Measurements from ENCODE around the gene GPBP1L1.

The GPBP1L1 gene

GRCh38 chr1:45674478-45674877 is 11.9 kb downstream of the GPBP1L1 start:
- TF ChIP-seq CTCF (IDR thresholded peaks at IDR 0.05; ENCODE audit: low read depth, low read length, missing control alignments): no peak
- Histone ChIP-seq H3K27me3 (replicated peaks) (no peaks in the 10 kb centered on the region), H3K36me3 (replicated peaks) (peaks cover 3% of the 10 kb centered on the region), H3K4me3 (ENCODE audit: low read depth, low read length) (no peak overlapping the region), H3K27ac (no peak overlapping the region)
- in situ Hi-C loops (cut with HindIII; ENCODE audit: low pct_ligation_motif_present, low sequenced_read_pairs): no loop called here
- no peak for DNase-seq

GRCh38 chr1:45673956-45674355 is 12.4 kb downstream of the GPBP1L1 start:
- no peak overlapping the region for H3K27ac ChIP-seq
- no peak overlapping the region for H3K4me3 ChIP-seq (ENCODE audit: low read depth, low read length)
- in situ Hi-C loops (cut with HindIII; ENCODE audit: low pct_ligation_motif_present, low sequenced_read_pairs): no loop called here
- no peak for DNase-seq
- H3K27me3 ChIP-seq (replicated peaks): no peaks in the 10 kb centered on the region
- peaks cover 3% of the 10 kb centered on the region for H3K36me3 ChIP-seq (replicated peaks)
- no peak for TF ChIP-seq CTCF (IDR thresholded peaks at IDR 0.05; ENCODE audit: low read depth, low read length, missing control alignments)

- no peak for DNase-seq
- in situ Hi-C loops (cut with HindIII; ENCODE audit: low pct_ligation_motif_present, low sequenced_read_pairs): no loop called here
- H3K4me3 ChIP-seq (ENCODE audit: low read depth, low read length): no peak overlapping the region
- no peak for TF ChIP-seq CTCF (IDR thresholded peaks at IDR 0.05; ENCODE audit: low read depth, low read length, missing control alignments)
- H3K27me3 ChIP-seq (replicated peaks): no peaks in the 10 kb centered on the region
- peaks cover 3% of the 10 kb centered on the region for H3K36me3 ChIP-seq (replicated peaks)
- peak overlapping the region; percentile 7 for H3K27ac ChIP-seq
These were observed 16.3 kb downstream of the GPBP1L1 start for GRCh38 chr1:45669859-45670655.

- DNase-seq: no peak
- H3K36me3 ChIP-seq (replicated peaks): no peaks in the 10 kb centered on the region
- no peak overlapping the region for H3K4me3 ChIP-seq (ENCODE audit: low read depth, low read length)
- TF ChIP-seq CTCF (IDR thresholded peaks at IDR 0.05; ENCODE audit: low read depth, low read length, missing control alignments): no peak
- H3K27me3 ChIP-seq (replicated peaks): no peaks in the 10 kb centered on the region
- in situ Hi-C loops (cut with HindIII; ENCODE audit: low pct_ligation_motif_present, low sequenced_read_pairs): no loop called here
- H3K27ac ChIP-seq: no peak overlapping the region
These were observed 17.0 kb downstream of the GPBP1L1 start for GRCh38 chr1:45669379-45669778.

- Histone ChIP-seq H3K36me3 (replicated peaks) (no peaks in the 10 kb centered on the region), H3K27ac (no peak overlapping the region), H3K27me3 (replicated peaks) (no peaks in the 10 kb centered on the region), H3K4me3 (ENCODE audit: low read depth, low read length) (no peak overlapping the region)
- no peak for TF ChIP-seq CTCF (IDR thresholded peaks at IDR 0.05; ENCODE audit: low read depth, low read length, missing control alignments)
- in situ Hi-C loops (cut with HindIII; ENCODE audit: low pct_ligation_motif_present, low sequenced_read_pairs): no loop called here
- DNase-seq: no peak
These were observed 17.8 kb downstream of the GPBP1L1 start for GRCh38 chr1:45668526-45668925.

Data from brain microvascular endothelial cell (primary cell).